ENCODE data around the gene CARD14.

CARD14 gene

GRCh38 chr17:80173916-80174315, 4.1 kb downstream of the CARD14 start:
- TF ChIP-seq POLR2AphosphoS5 (IDR thresholded peaks at IDR 0.05; ENCODE audit: low read depth, low read length) (no peak), TAF1 (IDR thresholded peaks at IDR 0.05; ENCODE audit: borderline replicate concordance, low read depth, low read length) (no peak), POLR2A (IDR thresholded peaks at IDR 0.05; ENCODE audit: low read depth, low read length) (no peak)
- DNase-seq (ENCODE audit: insufficient read length), result no peak
- no peak for FAIRE-seq

- no peak for FAIRE-seq
- TF ChIP-seq TAF1 (IDR thresholded peaks at IDR 0.05; ENCODE audit: borderline replicate concordance, low read depth, low read length) (no peak), POLR2A (IDR thresholded peaks at IDR 0.05; ENCODE audit: low read depth, low read length) (no peak), POLR2AphosphoS5 (IDR thresholded peaks at IDR 0.05; ENCODE audit: low read depth, low read length) (no peak)
Observed at GRCh38 chr17:80176757-80177156, 6.9 kb downstream of the CARD14 start.

GRCh38 chr17:80177986-80178595, 8.3 kb downstream of the CARD14 start:
- no peak for FAIRE-seq
- no peak for DNase-seq (ENCODE audit: insufficient read length)
- TF ChIP-seq POLR2AphosphoS5 (IDR thresholded peaks at IDR 0.05; ENCODE audit: low read depth, low read length) (no peak), TAF1 (IDR thresholded peaks at IDR 0.05; ENCODE audit: borderline replicate concordance, low read depth, low read length) (no peak), POLR2A (IDR thresholded peaks at IDR 0.05; ENCODE audit: low read depth, low read length) (no peak)

More at GRCh38 chr17:80176757-80177156, 6.9 kb downstream of the CARD14 start:
- no peak for DNase-seq (ENCODE audit: insufficient read length)

DNA sequence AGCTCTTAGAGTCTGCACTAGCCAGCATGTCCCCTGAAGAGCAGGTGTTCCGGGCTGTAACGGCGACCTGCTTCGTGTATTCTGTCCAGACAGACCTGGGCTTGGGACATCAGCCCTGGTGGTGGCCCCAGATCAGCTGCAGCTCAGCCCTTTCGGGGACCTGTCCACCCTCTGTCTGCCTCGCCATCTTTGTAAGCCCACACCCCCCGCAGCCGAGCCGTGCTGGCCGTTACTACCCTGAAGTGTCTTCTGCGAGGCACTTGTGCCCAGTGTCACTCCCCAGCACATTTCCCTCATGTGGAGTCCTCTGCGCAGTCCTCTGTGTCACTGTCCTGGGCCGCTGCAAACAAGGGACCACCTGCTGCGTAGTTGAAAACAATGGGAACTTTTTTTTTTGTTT, 10.4 kb downstream of the CARD14 start:
- TF ChIP-seq POLR2AphosphoS5 (IDR thresholded peaks at IDR 0.05; ENCODE audit: low read depth, low read length) (no peak), POLR2A (IDR thresholded peaks at IDR 0.05; ENCODE audit: low read depth, low read length) (no peak)
- no peak for FAIRE-seq
- DNase-seq (ENCODE audit: insufficient read length), result no peak

DNA sequence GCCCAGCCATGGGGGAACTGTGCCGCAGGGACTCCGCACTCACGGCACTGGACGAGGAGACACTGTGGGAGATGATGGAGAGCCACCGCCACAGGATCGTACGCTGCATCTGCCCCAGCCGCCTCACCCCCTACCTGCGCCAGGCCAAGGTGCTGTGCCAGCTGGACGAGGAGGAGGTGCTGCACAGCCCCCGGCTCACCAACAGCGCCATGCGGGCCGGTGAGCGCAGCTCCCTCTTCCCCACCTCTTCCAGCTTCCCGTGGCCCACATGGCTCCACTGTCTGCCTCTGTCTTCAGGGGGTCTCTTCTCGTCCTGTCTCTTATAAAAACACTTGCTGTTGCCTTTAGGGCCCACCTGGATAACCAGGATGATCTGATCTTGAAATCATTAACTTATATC, 11.6 kb downstream of the CARD14 start:
- no peak for DNase-seq (ENCODE audit: insufficient read length)
- FAIRE-seq, result no peak
- TF ChIP-seq TAF1 (IDR thresholded peaks at IDR 0.05; ENCODE audit: borderline replicate concordance, low read depth, low read length), result no peak
- TF ChIP-seq POLR2AphosphoS5 (IDR thresholded peaks at IDR 0.05; ENCODE audit: low read depth, low read length), result no peak
- no peak for TF ChIP-seq POLR2A (IDR thresholded peaks at IDR 0.05; ENCODE audit: low read depth, low read length)

- DNase-seq (ENCODE audit: insufficient read length) (no peak), FAIRE-seq (no peak)
- TF ChIP-seq POLR2A (IDR thresholded peaks at IDR 0.05; ENCODE audit: low read depth, low read length), result no peak
- TF ChIP-seq POLR2AphosphoS5 (IDR thresholded peaks at IDR 0.05; ENCODE audit: low read depth, low read length), result no peak
- TF ChIP-seq TAF1 (IDR thresholded peaks at IDR 0.05; ENCODE audit: borderline replicate concordance, low read depth, low read length), result no peak
Observed at GRCh38 chr17:80182118-80182844, 12.5 kb downstream of the CARD14 start.

- DNase-seq (ENCODE audit: insufficient read length) (no peak), FAIRE-seq (no peak)
- no peak for TF ChIP-seq POLR2AphosphoS5 (IDR thresholded peaks at IDR 0.05; ENCODE audit: low read depth, low read length)
- no peak for TF ChIP-seq TAF1 (IDR thresholded peaks at IDR 0.05; ENCODE audit: borderline replicate concordance, low read depth, low read length)
- no peak for TF ChIP-seq POLR2A (IDR thresholded peaks at IDR 0.05; ENCODE audit: low read depth, low read length)
Observed at GRCh38 chr17:80182845-80183223, 13.0 kb downstream of the CARD14 start.

- FAIRE-seq (no peak), DNase-seq (ENCODE audit: insufficient read length) (no peak)
- TF ChIP-seq POLR2A (IDR thresholded peaks at IDR 0.05; ENCODE audit: low read depth, low read length) (no peak), TAF1 (IDR thresholded peaks at IDR 0.05; ENCODE audit: borderline replicate concordance, low read depth, low read length) (no peak), POLR2AphosphoS5 (IDR thresholded peaks at IDR 0.05; ENCODE audit: low read depth, low read length) (no peak)
Observed at GRCh38 chr17:80183581-80184422, 14.0 kb downstream of the CARD14 start.

DNA sequence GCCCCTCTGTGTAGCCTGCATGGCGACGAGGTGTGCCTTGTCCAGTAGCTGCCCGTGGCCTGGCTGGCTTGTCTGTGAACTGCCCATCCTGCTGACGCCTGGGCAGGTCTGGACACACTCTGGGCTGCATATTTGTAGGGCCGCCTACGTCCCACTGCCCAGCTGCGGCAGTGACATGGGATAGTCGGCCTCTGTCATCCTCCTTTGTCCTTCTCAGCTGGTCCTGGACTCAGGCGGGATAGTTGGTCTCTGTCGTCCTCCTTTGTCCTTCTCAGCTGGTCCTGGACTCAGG, 14.5 kb downstream of the CARD14 start:
- DNase-seq (ENCODE audit: insufficient read length) (no peak), FAIRE-seq (no peak)
- TF ChIP-seq TAF1 (IDR thresholded peaks at IDR 0.05; ENCODE audit: borderline replicate concordance, low read depth, low read length) (no peak), POLR2AphosphoS5 (IDR thresholded peaks at IDR 0.05; ENCODE audit: low read depth, low read length) (no peak), POLR2A (IDR thresholded peaks at IDR 0.05; ENCODE audit: low read depth, low read length) (no peak)

DNA sequence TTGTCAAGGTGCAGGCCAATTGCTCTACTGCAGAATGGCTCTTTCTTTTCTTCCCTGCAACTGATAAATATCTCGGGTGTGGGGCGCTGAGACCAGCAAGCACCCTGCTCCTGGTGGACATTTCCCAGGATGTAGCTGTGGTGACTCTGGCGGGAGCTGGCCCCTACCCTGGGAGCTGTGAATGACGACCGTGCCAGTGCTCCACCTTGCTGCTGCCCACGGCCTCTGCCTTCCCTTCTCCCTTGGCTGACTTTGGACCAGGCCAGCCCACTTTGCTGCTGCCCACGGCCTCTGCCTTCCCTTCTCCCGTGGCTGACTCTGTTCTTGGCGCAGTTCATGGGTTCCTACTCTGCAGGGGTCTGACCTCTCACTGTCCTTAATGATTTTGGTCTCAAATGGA, 16.1 kb downstream of the CARD14 start:
- FAIRE-seq, result no peak
- TF ChIP-seq POLR2AphosphoS5 (IDR thresholded peaks at IDR 0.05; ENCODE audit: low read depth, low read length) (no peak), POLR2A (IDR thresholded peaks at IDR 0.05; ENCODE audit: low read depth, low read length) (no peak)
- DNase-seq (ENCODE audit: insufficient read length), result no peak

DNA sequence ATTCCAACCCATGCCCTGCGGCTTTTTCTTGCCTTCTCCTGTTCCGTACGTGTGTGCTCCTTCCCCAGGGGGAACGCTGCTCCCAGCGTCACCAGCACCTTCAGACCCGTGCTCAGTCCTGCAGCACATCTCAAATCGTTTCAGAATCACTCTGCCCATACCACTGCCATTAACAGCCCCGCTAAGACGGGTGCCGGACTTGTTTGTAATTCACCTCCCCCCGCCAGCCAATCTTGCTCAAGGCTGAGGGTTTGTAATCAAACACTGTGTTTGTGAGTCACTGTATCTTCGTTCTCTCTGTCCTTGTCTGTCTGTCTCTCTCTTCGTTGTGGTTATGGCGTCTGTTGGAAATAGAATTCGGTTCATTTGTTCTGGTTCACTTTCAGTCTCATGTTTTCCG, 17.3 kb downstream of the CARD14 start:
- TF ChIP-seq POLR2AphosphoS5 (IDR thresholded peaks at IDR 0.05; ENCODE audit: low read depth, low read length) (no peak), POLR2A (IDR thresholded peaks at IDR 0.05; ENCODE audit: low read depth, low read length) (no peak), TAF1 (IDR thresholded peaks at IDR 0.05; ENCODE audit: borderline replicate concordance, low read depth, low read length) (no peak)
- FAIRE-seq, result no peak
- DNase-seq (ENCODE audit: insufficient read length), result no peak

GRCh38 chr17:80187515-80187941, 17.7 kb downstream of the CARD14 start:
- no peak for FAIRE-seq
- DNase-seq (ENCODE audit: insufficient read length), result no peak
- no peak for TF ChIP-seq POLR2A (IDR thresholded peaks at IDR 0.05; ENCODE audit: low read depth, low read length)
- no peak for TF ChIP-seq TAF1 (IDR thresholded peaks at IDR 0.05; ENCODE audit: borderline replicate concordance, low read depth, low read length)
- TF ChIP-seq POLR2AphosphoS5 (IDR thresholded peaks at IDR 0.05; ENCODE audit: low read depth, low read length), result no peak
